H1 (cell line): ENCODE measurements around the gene ZFP69.

Experiments
- HDAC2 ChIP-seq, 2 experiments: fragments of 300-600 bp in 1 of 2; sonication (generic) in 1 of 2; IDR thresholded peaks; 2 replicates each; pipeline ENCODE4 v1.6.1; 2011 to 2012; ENCODE audit warnings: low read depth in 2 of 2, low read length in 2 of 2, mild to moderate bottlenecking in 2 of 2, moderate library complexity in 2 of 2, borderline replicate concordance in 1 of 2, inconsistent platforms in 1 of 2
- NANOG ChIP-seq: IDR thresholded peaks from 2 replicates; pipeline ENCODE4 v1.6.1; 2011; ENCODE audit warnings: low read length, low read depth, mild to moderate bottlenecking, inconsistent platforms; ENCODE audit not compliant: insufficient read depth, poor library complexity, severe bottlenecking
- POLR2A ChIP-seq, 2 experiments: IDR thresholded peaks; 1 replicate in 1 of 2; 2 replicates in 1 of 2; pipeline ENCODE4 v1.6.1; 2011; ENCODE audit warnings: low read depth in 2 of 2, low read length in 2 of 2, mild to moderate bottlenecking in 2 of 2; ENCODE audit errors: control extremely low read depth in 1 of 2
- POLR2AphosphoS5 ChIP-seq: IDR thresholded peaks from 2 replicates; pipeline ENCODE4 v1.6.1; 2011; ENCODE audit warnings: low read depth, low read length
- TF ChIP-seq, protein P1 (sequence below), 3 experiments: IDR thresholded peaks; 1 replicate in 2 of 3; 2 replicates in 1 of 3; pipeline versions ENCODE4 v1.5.1 to v1.6.1; 2011; ENCODE audit warnings: low read length in 3 of 3, mild to moderate bottlenecking in 3 of 3, inconsistent platforms in 2 of 3, low read depth in 1 of 3, moderate library complexity in 1 of 3; ENCODE audit not compliant: insufficient read depth in 1 of 3; ENCODE audit errors: control extremely low read depth in 1 of 3

DNA sequence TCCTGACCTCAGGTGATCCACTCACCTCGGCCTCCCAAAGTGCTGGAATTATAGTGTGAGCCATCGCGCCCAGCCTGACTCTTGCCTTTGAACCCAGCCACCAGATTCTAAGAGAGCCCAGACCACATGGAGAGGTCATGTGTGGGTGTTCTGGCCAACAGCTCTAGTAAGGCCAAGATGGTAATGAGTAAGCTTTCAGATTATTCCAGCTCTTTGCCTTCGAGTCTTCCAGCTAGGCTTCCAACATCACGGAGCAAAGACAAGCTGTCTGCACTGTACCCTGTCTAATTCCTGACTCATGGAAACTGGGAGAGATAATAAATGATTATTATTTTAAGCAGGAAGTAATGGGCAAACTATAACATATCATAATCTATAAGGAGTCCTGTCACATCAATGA is 41.6 kb upstream of the ZFP69 start:
- no peak for TF ChIP-seq NANOG
- TF ChIP-seq POLR2A (IDR thresholded peaks at IDR 0.05; ENCODE audit: control extremely low read depth in 1 of 2, low read depth in 2 of 2, low read length in 2 of 2) = no peak
- TF ChIP-seq POLR2AphosphoS5 = no peak
- no peak for TF ChIP-seq HDAC2 (IDR thresholded peaks at IDR 0.05; ENCODE audit: borderline replicate concordance in 1 of 2, low read depth in 2 of 2, low read length in 2 of 2)
- TF ChIP-seq, protein P1, sequence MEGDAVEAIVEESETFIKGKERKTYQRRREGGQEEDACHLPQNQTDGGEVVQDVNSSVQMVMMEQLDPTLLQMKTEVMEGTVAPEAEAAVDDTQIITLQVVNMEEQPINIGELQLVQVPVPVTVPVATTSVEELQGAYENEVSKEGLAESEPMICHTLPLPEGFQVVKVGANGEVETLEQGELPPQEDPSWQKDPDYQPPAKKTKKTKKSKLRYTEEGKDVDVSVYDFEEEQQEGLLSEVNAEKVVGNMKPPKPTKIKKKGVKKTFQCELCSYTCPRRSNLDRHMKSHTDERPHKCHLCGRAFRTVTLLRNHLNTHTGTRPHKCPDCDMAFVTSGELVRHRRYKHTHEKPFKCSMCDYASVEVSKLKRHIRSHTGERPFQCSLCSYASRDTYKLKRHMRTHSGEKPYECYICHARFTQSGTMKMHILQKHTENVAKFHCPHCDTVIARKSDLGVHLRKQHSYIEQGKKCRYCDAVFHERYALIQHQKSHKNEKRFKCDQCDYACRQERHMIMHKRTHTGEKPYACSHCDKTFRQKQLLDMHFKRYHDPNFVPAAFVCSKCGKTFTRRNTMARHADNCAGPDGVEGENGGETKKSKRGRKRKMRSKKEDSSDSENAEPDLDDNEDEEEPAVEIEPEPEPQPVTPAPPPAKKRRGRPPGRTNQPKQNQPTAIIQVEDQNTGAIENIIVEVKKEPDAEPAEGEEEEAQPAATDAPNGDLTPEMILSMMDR (IDR thresholded peaks at IDR 0.05; ENCODE audit: control extremely low read depth in 1 of 3, insufficient read depth in 1 of 3, low read depth in 1 of 3, low read length in 3 of 3) = no peak
